Erythroblast (primary cell): ENCODE measurements around the gene MXI1.

Experiments
- DNase-seq, 2 experiments: peaks; one replicate each; lab custom pipeline; 2025; lab: John Stamatoyannopoulos, UW
- GATA1 ChIP-seq: IDR thresholded peaks from 2 replicates; pipeline ENCODE4 v1.6.1; 2011; ENCODE audit warnings: low read depth, mild to moderate bottlenecking, control low read depth, low read length, moderate library complexity
- POLR2A ChIP-seq: IDR thresholded peaks from 2 replicates; pipeline ENCODE4 v1.6.1; 2011; ENCODE audit warnings: mild to moderate bottlenecking, low read length

Gene MXI1

GRCh38 chr10:110215286-110216170, 8.1 kb downstream of the MXI1 start:
- peak; percentile 43 to 77 for DNase-seq

DNA sequence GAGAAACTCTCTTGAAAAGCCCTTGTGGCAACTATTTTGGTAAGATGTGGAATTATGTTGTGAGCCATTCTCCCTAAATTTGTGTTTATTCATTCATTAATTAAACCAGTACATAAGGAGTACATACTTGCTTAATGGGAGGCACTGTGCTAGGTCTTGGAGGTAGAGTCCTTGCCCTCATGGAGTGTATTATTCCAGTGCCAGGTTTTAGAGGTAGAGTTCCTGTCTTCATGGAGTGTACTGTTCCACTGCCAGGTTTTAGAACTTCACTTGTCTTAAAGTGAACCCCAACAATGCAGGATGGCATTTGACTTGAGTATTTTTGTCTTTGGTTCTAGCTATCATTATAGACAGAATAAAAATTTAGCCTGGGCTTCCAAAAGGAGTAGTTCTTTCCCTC, 8.8 kb downstream of the MXI1 start:
- no peak for TF ChIP-seq GATA1
- no peak for TF ChIP-seq POLR2A
- peak; percentile 54 to 67 for DNase-seq

More at GRCh38 chr10:110215286-110216170, 8.1 kb downstream of the MXI1 start:
- TF ChIP-seq GATA1 (no peak), POLR2A (no peak)

GRCh38 chr10:110216942-110217661, 9.7 kb downstream of the MXI1 start:
- TF ChIP-seq GATA1 (no peak), POLR2A (no peak)
- peak; percentile 72 to 81 for DNase-seq

- TF ChIP-seq GATA1 (no peak), POLR2A (peak; percentile 42)
- DNase-seq: peak; percentile 72 to 81
Observed at GRCh38 chr10:110217662-110218008, 10.2 kb downstream of the MXI1 start.

- TF ChIP-seq GATA1 (no peak), POLR2A (no peak)
- DNase-seq: no peak
Observed at GRCh38 chr10:110218632-110219031, 11.2 kb downstream of the MXI1 start.

GRCh38 chr10:110219884-110220283, 12.5 kb downstream of the MXI1 start:
- no peak for DNase-seq
- TF ChIP-seq POLR2A: no peak
- no peak for TF ChIP-seq GATA1

GRCh38 chr10:110220398-110220797, 13.0 kb downstream of the MXI1 start:
- TF ChIP-seq GATA1: no peak
- no peak for TF ChIP-seq POLR2A
- peak; percentile 42 to 73 for DNase-seq

- TF ChIP-seq GATA1 (no peak), POLR2A (no peak)
- peak; percentile 93 to 94 for DNase-seq
Observed at GRCh38 chr10:110221044-110221720, 13.8 kb downstream of the MXI1 start.

DNA sequence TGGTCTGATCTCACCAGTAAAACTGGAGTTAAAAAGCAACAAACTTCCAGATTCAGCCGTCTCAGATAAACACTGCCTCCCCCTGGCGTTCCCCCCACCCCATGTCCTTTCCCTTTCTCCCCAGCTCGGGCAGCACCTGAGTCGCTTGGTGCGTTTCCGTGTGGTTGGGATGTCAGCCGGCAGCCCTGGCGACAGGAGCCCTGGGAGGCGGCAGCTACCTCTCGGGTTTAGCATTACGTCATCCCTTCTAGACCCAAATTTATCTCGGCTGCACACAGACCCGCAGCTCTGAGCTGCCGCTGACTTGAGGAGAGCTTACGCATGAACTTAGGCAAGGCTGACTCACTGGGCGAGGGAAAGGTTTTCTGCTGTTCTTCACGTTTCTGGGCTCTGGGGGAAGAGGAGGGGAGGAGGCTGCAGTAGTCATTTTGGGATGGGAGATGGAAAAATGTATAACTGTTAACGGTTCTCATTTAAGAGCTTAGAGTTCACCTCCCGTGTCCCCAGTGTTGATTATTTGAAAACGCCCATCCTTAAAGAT, 14.4 kb downstream of the MXI1 start:
- peak; percentile 98 to 99 for DNase-seq
- TF ChIP-seq POLR2A (peak; percentile 92), GATA1 (no peak)

GRCh38 chr10:110222641-110223297, 15.4 kb downstream of the MXI1 start:
- TF ChIP-seq POLR2A (no peak), GATA1 (no peak)
- DNase-seq: peak in 1 of 2 experiments; percentile 63

- DNase-seq: no peak
Observed at GRCh38 chr10:110223298-110223925, 16.0 kb downstream of the MXI1 start.

GRCh38 chr10:110224992-110225391, 17.6 kb downstream of the MXI1 start:
- no peak for TF ChIP-seq POLR2A
- no peak for TF ChIP-seq GATA1
- peak in 1 of 2 experiments; percentile 53 for DNase-seq

More at GRCh38 chr10:110223298-110223925, 16.0 kb downstream of the MXI1 start:
- no peak for TF ChIP-seq GATA1
- no peak for TF ChIP-seq POLR2A

GRCh38 chr10:110225441-110225755, 18.0 kb downstream of the MXI1 start:
- TF ChIP-seq POLR2A (peak; percentile 64), GATA1 (no peak)
- no peak for DNase-seq
